K562 (cell line): ENCODE measurements around the gene OR2W3. TPM values are rescaled to one million over a fixed set of nuclear protein-coding genes. Genes with fewer than 3 reads are reported as not detected.
A peak's percentile ranks its signal among the peaks of the same experiment; 100 is the strongest.

Experiments used
- AFF4 ChIP-seq: sonication (generic); formaldehyde crosslinking; IDR thresholded peaks from 2 replicates; pipeline ENCODE4 v1.8.0; 2023; ENCODE audit warnings: mild to moderate bottlenecking, missing genetic modification reagents
- BRD9 ChIP-seq: fragments of 450-650 bp; IDR thresholded peaks from 2 replicates; pipeline ENCODE4 v1.6.1; 2018; ENCODE audit warnings: low read depth; ENCODE audit not compliant: partially characterized antibody
- CREM ChIP-seq: IDR thresholded peaks from 2 replicates; pipeline ENCODE4 v1.6.1; 2014; ENCODE audit warnings: antibody characterized with exemption, low read depth
- FOXJ2 ChIP-seq: fragments of 200-800 bp; sonication (Bioruptor generic); IDR thresholded peaks from 2 replicates; pipeline ENCODE4 v1.6.1; 2016; ENCODE audit warnings: missing genetic modification characterization, missing compliant biosample characterization
- GTF3C2 ChIP-seq: IDR thresholded peaks from 3 replicates; pipeline ENCODE4 v1.6.1; 2011; ENCODE audit warnings: borderline replicate concordance, mild to moderate bottlenecking, moderate library complexity; ENCODE audit not compliant: insufficient read length; ENCODE audit errors: extremely low read depth
- PRDM10 ChIP-seq: fragments of 450-650 bp; IDR thresholded peaks from 2 replicates; pipeline ENCODE4 v1.6.1; 2018; ENCODE audit not compliant: partially characterized antibody
- SAFB ChIP-seq: fragments of 200-400 bp; formaldehyde crosslinking; IDR thresholded peaks from 2 replicates; pipeline ENCODE4 v1.6.1; 2017; ENCODE audit warnings: low read depth, low read length, borderline replicate concordance
- SMARCA5 ChIP-seq: fragments of 450-650 bp; IDR thresholded peaks from 2 replicates; pipeline ENCODE4 v1.6.1; 2016
- STAG1 ChIP-seq: sonication (generic); formaldehyde crosslinking; IDR thresholded peaks from 2 replicates; pipeline ENCODE4 v1.5.0; 2020; ENCODE audit warnings: missing genetic modification reagents, borderline replicate concordance
- TEAD1 ChIP-seq, 2 experiments: fragments of 450-650 bp in 1 of 2; sonication (generic) in 1 of 2; formaldehyde crosslinking; IDR thresholded peaks; 2 replicates each; pipeline versions ENCODE4 v1.4.0 to v1.8.0; 2020 to 2022; ENCODE audit warnings: mild to moderate bottlenecking in 2 of 2, missing genetic modification reagents in 1 of 2
- U2AF2 ChIP-seq: fragments of 200-400 bp; formaldehyde crosslinking; optimal IDR thresholded peaks from 2 replicates; pipeline ENCODE3; 2017; ENCODE audit warnings: low read depth, mild to moderate bottlenecking, low read length
- ZKSCAN3 ChIP-seq: fragments of 250-450 bp; sonication (Bioruptor Pico); IDR thresholded peaks from 2 replicates; pipeline ENCODE4 v1.4.0; 2020
- ZNF133 ChIP-seq: fragments of 250-450 bp; sonication (Bioruptor Pico); IDR thresholded peaks from 2 replicates; pipeline ENCODE4 v1.4.0; 2020; ENCODE audit warnings: mild to moderate bottlenecking
- ZNF639 ChIP-seq, 2 experiments: fragments of 200-800 bp in 1 of 2; sonication (Bioruptor generic) in 1 of 2; sonication (generic) in 1 of 2; formaldehyde crosslinking in 1 of 2; IDR thresholded peaks in 1 of 2; conservative IDR thresholded peaks in 1 of 2; 2 replicates each; pipeline versions ENCODE4 v1.5.0 to v1.6.1; 2016 to 2020; ENCODE audit warnings: missing compliant biosample characterization in 1 of 2, missing genetic modification characterization in 1 of 2, missing genetic modification reagents in 1 of 2
- polyA plus RNA-seq, 8 experiments: library from polyadenylated mRNA; depleted of rRNA in 4 of 8; stranded (reverse) in 5 of 8; unstranded in 3 of 8; fragments of >200 nt; fragmentation: Nextera tagmentation in 2 of 8; fragmentation: Illumina TruSeq in 1 of 8; extraction: Ambion mirVana in 2 of 8; extraction: Trizol in 1 of 8; gene quantifications; 2 replicates each; pipeline versions ENCODE4 v1.2.1 to v1.2.3, GENCODE V29; 2011 to 2014; ENCODE audit warnings: inconsistent platforms in 1 of 8, missing spikeins in 1 of 8
- total RNA-seq, 7 experiments: library from RNA; depleted of rRNA in 6 of 7; stranded (reverse); fragments of >200 nt in 6 of 7; fragmentation: Illumina TruSeq in 2 of 7; extraction: Trizol in 2 of 7; gene quantifications; 2 replicates each; pipeline versions ENCODE4 v1.2.1 to v1.2.3, GENCODE V29; 2011 to 2021; ENCODE audit warnings: low replicate concordance in 1 of 7

The OR2W3 gene
- total and polyA plus RNA-seq, 9 of the 15 experiments (the other 6 are each of a cell fraction or from before 2014, with no cell fraction given) = 0.67 to 7.6 (median 3.7) TPM

- TF ChIP-seq BRD9 (no peak), PRDM10 (no peak), CREM (peak; percentile 72), FOXJ2 (tag) (no peak), U2AF2 (no peak), ZKSCAN3 (CRISPR knock-in tag) (no peak), STAG1 (no peak), ZNF639 (CRISPR knock-in tag; conservative IDR thresholded peaks at IDR 0.05 in 1 of 2, IDR thresholded peaks at IDR 0.05 in 1 of 2) (peak in 1 of 2 experiments; percentile 90; a peak in 2 of 4 replicates), ZNF133 (no peak), SAFB (peak; percentile 46; the same call in 1 of the 2 replicates), AFF4 (CRISPR knock-in tag) (peak; percentile 64; the same call in 1 of the 2 replicates), SMARCA5 (no peak), GTF3C2 (peak; percentile 58), TEAD1 (CRISPR knock-in tag; IDR thresholded peaks at IDR 0.05) (peak in 1 of 2 experiments; percentile 47; a peak in 1 of 4 replicates)
Observed at GRCh38 chr1:247857069-247857984, 38.1 kb upstream of the OR2W3 start, which contains the start of gene TRIM58 (continued).
